Suprapubic skin (tissue), 4 donors: ENCODE measurements around the gene MYO5C. TPM values are rescaled to one million over a fixed set of nuclear protein-coding genes. Genes with fewer than 3 reads are reported as not detected.

Source experiments
- DNase-seq, 2 donors: peaks; one replicate each; pipeline ENCODE4 v3.0.0-alpha.2; 2019; ENCODE audit warnings: low spot score in 2 of 2
- H3K27ac ChIP-seq: fragments of 200-600 bp; sonication (generic); one replicate; pipeline ENCODE4 v1.5.1; 2019
- H3K27me3 ChIP-seq: fragments of 200-600 bp; sonication (generic); one replicate; pipeline ENCODE4 v1.5.1; 2019
- H3K36me3 ChIP-seq: fragments of 200-600 bp; sonication (generic); one replicate; pipeline ENCODE4 v1.5.1; 2019
- H3K4me1 ChIP-seq: fragments of 200-600 bp; sonication (generic); one replicate; pipeline ENCODE4 v1.5.1; 2019
- H3K4me3 ChIP-seq: fragments of 200-600 bp; sonication (generic); one replicate; pipeline ENCODE4 v1.5.1; 2019; ENCODE audit warnings: mild to moderate bottlenecking
- H3K9me3 ChIP-seq: fragments of 200-600 bp; sonication (generic); one replicate; pipeline ENCODE4 v1.5.1; 2019
- CTCF ChIP-seq, 2 donors: fragments of 200-600 bp in 1 of 2; fragments of 450-650 bp in 1 of 2; sonication (generic) in 1 of 2; IDR thresholded peaks; one replicate each; pipeline ENCODE4 v1.5.1; 2016 to 2019; ENCODE audit warnings: antibody characterized with exemption in 2 of 2, mild to moderate bottlenecking in 1 of 2, moderate library complexity in 1 of 2
- EP300 ChIP-seq: sonication (generic); formaldehyde crosslinking; IDR thresholded peaks from one replicate; pipeline ENCODE4 v1.6.1; 2017; ENCODE audit warnings: antibody characterized with exemption
- POLR2A ChIP-seq, 2 donors: fragments of 450-650 bp; IDR thresholded peaks; one replicate each; pipeline ENCODE4 v1.6.1; 2017; ENCODE audit warnings: antibody characterized with exemption in 2 of 2, mild to moderate bottlenecking in 2 of 2, moderate library complexity in 2 of 2
- POLR2AphosphoS5 ChIP-seq, 3 donors: sonication (generic); formaldehyde crosslinking; IDR thresholded peaks; one replicate each; pipeline ENCODE4 v1.6.1; 2017; ENCODE audit warnings: antibody characterized with exemption in 3 of 3
- WGBS: methylation state at CpG from one replicate; pipeline ENCODE4 v1.1.5; 2018; 5-methylcytosine and 5-hydroxymethylcytosine counted together
- total RNA-seq, 4 donors: library from RNA; depleted of rRNA; stranded (reverse); fragments of >200 nt; gene quantifications; one replicate each; pipeline ENCODE4 v1.1.0, GENCODE V29; 2016

The MYO5C gene
- total RNA-seq, 4 donors from 2014 or later = 11.2 to 31.5 (median 14.9) TPM

GRCh38 chr15:52277575-52277974, 18.0 kb downstream of the MYO5C start:
- H3K9me3 ChIP-seq = no peaks in the 10 kb centered on the region
- no peak for DNase-seq
- TF ChIP-seq CTCF (IDR thresholded peaks at IDR 0.05) (no peak), POLR2AphosphoS5 (IDR thresholded peaks at IDR 0.05) (no peak), POLR2A (IDR thresholded peaks at IDR 0.05) (no peak), EP300 (no peak)
- H3K27me3 ChIP-seq = no peaks in the 10 kb centered on the region
- peaks cover 19% of the 10 kb centered on the region for H3K36me3 ChIP-seq
- WGBS = 94% methylated on average over 9 of the region's 9 CpGs
- no peak overlapping the region for H3K4me3 ChIP-seq
- H3K4me1 ChIP-seq = peaks cover 3% of the 10 kb centered on the region
- no peak overlapping the region for H3K27ac ChIP-seq

DNA sequence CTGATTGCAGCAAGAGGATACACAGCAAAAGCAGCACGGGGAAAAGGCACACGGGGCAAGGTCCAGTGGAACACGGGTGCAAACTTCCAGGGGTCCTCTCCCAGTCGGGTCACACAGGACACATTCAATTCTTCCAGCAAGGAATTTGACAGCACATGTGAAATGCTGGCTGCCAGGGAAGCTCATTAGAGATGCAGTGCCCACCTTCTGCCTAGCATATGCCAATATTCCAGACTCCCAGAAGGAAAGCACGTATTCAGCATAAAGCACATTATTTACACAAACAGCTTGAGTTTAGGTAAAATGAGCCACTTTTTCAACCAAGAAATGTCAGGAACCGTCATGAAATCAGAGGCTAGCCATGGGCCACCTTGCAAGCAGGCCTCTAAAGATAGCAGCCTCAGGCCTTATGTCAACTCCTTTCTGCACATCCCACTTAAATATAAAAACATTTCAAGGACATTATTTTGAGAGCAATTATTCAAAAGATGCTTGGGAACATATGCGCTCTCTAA, 19.3 kb downstream of the MYO5C start:
- Histone ChIP-seq H3K27me3 (no peaks in the 10 kb centered on the region), H3K27ac (no peak overlapping the region), H3K9me3 (no peaks in the 10 kb centered on the region), H3K36me3 (peaks cover 19% of the 10 kb centered on the region), H3K4me3 (no peak overlapping the region), H3K4me1 (peaks cover 3% of the 10 kb centered on the region)
- no peak for DNase-seq
- WGBS = 89% methylated on average over 7 of the region's 7 CpGs
- TF ChIP-seq POLR2AphosphoS5 (IDR thresholded peaks at IDR 0.05) = no peak
- no peak for TF ChIP-seq EP300
- no peak for TF ChIP-seq POLR2A (IDR thresholded peaks at IDR 0.05)
- TF ChIP-seq CTCF (IDR thresholded peaks at IDR 0.05) = no peak

DNA sequence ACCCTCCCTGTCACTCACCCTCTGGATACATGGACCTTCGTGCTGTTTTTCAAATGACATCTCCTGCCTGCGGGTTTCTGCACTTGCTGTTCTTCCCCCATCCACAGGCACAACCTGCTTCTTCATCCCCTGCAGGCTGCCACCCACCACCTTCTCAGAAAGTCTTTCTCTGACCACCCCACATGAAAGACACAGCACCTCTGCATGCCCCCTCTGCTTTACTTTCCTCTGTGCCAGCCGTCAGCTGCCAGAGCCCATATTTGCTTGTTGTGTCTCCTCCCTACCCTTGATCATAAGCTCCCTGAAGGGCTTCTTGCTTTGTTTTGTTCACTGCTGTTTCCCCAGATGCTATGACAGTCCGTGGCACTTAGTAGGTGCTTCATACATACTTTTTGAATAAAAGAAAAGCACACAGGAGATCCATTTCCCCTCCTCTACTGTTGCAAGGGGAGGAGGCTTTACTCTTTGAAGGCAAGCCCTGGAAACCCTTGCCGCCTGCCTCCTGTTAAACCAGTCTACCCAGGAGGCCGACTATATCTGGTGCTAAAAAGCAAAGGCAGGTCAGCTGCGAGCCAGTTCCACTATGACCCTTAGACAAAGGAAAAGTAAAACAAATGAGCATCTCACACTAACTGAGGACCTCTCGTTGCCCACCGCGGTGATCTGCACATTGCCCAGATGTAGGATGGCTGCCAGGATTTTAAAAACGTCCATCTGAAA, 31.9 kb downstream of the MYO5C start:
- Histone ChIP-seq H3K27ac (no peak overlapping the region), H3K4me1 (peaks cover 11% of the 10 kb centered on the region), H3K4me3 (no peak overlapping the region), H3K36me3 (peaks cover 4% of the 10 kb centered on the region), H3K27me3 (no peaks in the 10 kb centered on the region), H3K9me3 (no peaks in the 10 kb centered on the region)
- WGBS = 72% methylated on average over 11 of the region's 11 CpGs
- DNase-seq = no peak
- no peak for TF ChIP-seq EP300
- TF ChIP-seq POLR2AphosphoS5 (IDR thresholded peaks at IDR 0.05) = no peak
- no peak for TF ChIP-seq POLR2A (IDR thresholded peaks at IDR 0.05)
- no peak for TF ChIP-seq CTCF (IDR thresholded peaks at IDR 0.05)

DNA sequence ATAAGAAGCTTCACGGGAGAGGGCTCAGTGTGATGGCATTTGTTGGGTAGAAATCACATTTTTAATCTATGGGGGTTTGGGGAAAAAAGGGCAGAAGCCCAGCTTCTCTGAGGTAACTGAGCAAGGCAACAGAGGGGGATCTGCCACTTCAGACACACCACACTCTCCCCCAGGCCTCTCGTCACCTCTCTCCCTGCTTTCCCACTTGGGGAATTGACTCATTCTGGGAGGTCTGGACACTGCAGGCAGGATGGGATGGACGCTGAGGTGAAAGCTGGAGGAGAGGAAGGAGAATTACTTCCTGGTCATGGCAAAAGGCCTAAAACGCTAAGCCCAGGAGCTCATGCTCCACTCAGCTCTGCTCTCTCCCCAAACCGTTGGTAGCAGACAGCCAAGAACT, 33.2 kb downstream of the MYO5C start:
- Histone ChIP-seq H3K36me3 (peaks cover 4% of the 10 kb centered on the region), H3K27ac (peak overlapping the region; percentile 53), H3K4me1 (peaks cover 11% of the 10 kb centered on the region), H3K4me3 (no peak overlapping the region), H3K27me3 (no peaks in the 10 kb centered on the region), H3K9me3 (no peaks in the 10 kb centered on the region)
- WGBS = 66% methylated on average over 5 of the region's 5 CpGs
- DNase-seq = no peak
- TF ChIP-seq POLR2A (IDR thresholded peaks at IDR 0.05) (no peak), POLR2AphosphoS5 (IDR thresholded peaks at IDR 0.05) (no peak), EP300 (no peak), CTCF (IDR thresholded peaks at IDR 0.05) (no peak)

- WGBS = 36% methylated on average over 8 of the region's 8 CpGs
- Histone ChIP-seq H3K27me3 (no peaks in the 10 kb centered on the region), H3K36me3 (no peaks in the 10 kb centered on the region), H3K27ac (peak overlapping the region; percentile 28), H3K4me1 (peaks cover 17% of the 10 kb centered on the region), H3K9me3 (no peaks in the 10 kb centered on the region), H3K4me3 (no peak overlapping the region)
- DNase-seq = peak in 1 of 2 donors; percentile 82
- TF ChIP-seq POLR2AphosphoS5 (IDR thresholded peaks at IDR 0.05) = peak in 1 of 3 donors; percentile 28
- TF ChIP-seq CTCF (IDR thresholded peaks at IDR 0.05) = no peak
These were observed 33.9 kb downstream of the MYO5C start for GRCh38 chr15:52261498-52262242.
